Suppressor macrophage treated with lipopolysaccharide for 4 hours (primary cell): ENCODE data around the gene CAMK2G.
"Not testable (repeated sequence)": the region's sequence is repeated elsewhere in the genome, so short reads cannot be mapped to it uniquely, and the experiment has no call there.

Source experiments
- DNase-seq: peaks from one replicate; pipeline ENCODE4 v3.0.0-alpha.2; 2020

CAMK2G gene

DNA sequence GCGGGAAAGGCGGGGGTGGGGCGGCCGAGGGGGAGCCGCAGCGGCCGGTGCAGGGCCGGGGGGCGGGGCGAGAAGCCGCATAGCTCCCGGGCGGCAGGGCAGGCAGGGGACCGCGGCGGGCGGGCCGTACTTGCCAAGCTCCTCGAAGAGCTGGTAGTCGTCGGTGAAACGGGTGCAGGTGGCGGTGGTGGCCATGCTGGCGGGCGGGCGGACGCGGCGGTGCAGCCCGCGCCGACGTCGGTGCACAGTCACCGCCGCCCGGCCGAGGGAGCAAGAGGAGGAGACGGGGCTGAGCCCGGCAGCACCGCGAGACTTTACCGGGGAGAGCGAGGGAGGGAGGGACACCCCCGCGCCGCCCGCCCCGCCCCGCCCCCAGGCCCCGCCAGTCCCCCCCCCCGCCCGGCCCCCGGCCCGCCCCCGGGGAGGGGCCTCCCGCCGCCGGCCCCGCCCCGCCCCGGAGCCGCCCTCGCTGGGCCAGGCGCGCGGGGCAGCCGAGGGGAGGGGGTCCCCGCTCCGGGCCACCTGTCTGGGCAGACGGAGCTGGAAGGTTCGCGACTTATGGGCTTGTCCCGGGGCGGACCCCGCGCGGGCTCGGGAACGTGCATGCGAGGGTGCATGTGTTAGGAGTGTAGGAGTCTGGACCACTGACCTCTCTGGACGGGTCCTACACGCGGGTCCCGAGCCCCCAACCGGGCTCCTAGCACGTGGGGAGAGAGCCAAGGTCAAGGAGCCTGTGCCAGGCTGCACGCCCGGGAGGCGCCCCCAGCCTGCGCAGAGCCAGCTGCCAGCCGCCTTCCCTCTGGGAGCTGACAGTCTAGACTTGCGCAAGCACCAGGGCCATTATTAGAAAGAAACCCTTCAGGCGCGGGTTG is at the start of gene CAMK2G:
Gene CAMK2G, minus strand, starts transcription at position 289 of the 872 bp plus-strand sequence. Its CDS starts 94 bp downstream, at position 195.
- DNase-seq, result peak; percentile 88

DNA sequence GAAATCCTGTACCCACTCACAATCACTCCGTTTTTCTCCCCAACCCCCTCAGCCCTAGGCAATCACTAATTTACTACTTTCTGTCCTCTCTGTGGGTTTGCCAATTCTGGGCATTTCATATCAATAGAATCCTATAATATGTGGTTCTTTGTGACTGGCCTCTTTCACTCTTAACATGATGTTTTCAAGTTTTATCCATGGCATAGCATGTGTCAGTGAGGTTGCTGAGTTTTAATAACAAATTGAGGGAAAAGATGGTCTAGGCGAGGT is 48.4 kb upstream of the CAMK2G start:
- DNase-seq, result no peak

DNA sequence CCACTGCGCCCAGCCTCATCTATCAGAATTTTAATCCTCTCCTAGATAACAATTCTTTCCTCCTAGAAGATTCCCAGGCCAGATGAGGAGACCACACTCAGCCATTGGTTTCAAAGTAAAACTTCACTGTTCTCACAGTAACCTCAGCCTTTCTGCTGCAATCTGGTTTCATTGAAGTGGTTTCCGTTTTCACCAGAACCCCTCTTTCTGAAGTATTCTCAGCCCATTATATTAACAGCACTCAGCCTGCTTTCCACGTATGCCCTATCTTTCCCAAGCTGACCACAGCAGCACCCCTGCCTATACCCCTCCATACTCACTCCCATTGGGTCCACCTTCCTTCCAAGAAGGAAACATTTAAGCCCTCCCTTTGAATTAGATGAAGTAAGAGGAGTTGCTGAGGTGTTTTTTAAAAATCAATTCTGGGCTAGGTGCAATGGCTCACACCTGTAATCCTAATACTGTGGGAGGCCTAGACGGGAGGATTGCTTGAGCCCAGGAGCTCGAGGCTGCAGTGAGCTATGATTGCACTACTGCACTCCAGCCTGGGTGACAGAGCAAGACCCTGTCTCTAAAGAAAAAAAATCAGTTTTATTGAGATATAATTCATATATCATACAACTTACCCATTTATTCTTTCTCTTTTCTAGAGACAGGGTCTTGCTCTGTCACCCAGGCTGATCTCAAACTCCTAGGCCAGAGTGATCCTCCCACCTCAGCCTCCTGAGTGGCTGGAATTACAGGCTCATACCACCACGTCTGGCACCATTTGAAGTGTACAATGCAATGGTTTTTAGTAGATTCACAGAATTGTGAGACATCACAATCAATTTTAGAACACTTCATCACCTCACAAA is 47.9 kb upstream of the CAMK2G start:
- no peak for DNase-seq

DNA sequence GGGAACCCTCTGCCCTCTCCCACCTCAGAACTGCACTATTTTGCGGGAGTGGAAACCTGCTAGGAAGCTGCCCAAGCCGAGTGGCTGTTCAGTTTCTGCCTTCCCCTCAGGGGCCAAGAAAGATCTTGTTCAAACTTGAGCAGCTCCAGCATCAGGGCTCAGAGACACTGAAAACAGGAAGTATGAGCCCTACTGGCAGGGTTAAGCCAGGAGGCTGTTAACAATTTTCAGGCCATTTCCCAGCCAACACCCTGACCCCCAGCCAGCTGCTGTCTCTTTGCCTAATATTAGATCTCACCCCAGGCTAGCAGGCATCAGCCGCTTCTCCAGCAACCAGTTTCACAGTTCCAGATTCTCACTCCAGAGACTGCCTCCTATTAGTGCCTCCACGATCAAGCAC is 45.7 kb upstream of the CAMK2G start:
- peak; percentile 42 for DNase-seq

DNA sequence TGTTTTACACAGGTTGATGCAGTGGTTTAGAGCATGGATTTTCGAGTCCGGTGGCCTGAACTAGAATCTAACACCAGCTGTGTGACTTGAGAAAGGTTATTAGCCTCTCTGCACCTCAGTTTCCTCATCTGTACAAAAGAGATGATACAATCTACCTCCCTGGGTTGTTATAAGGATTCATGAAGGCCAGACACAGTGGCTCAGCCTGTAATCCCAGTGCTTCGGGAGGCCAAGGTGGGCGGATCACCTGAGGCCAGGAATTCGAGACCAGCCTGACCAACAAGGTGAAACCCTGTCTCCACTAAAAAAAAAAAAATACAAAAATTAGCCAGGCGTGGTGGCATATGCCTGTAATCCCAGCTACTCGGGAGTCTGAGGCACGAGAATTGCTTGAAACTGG is 45.1 kb upstream of the CAMK2G start:
- DNase-seq, result not testable (repeated sequence)

DNA sequence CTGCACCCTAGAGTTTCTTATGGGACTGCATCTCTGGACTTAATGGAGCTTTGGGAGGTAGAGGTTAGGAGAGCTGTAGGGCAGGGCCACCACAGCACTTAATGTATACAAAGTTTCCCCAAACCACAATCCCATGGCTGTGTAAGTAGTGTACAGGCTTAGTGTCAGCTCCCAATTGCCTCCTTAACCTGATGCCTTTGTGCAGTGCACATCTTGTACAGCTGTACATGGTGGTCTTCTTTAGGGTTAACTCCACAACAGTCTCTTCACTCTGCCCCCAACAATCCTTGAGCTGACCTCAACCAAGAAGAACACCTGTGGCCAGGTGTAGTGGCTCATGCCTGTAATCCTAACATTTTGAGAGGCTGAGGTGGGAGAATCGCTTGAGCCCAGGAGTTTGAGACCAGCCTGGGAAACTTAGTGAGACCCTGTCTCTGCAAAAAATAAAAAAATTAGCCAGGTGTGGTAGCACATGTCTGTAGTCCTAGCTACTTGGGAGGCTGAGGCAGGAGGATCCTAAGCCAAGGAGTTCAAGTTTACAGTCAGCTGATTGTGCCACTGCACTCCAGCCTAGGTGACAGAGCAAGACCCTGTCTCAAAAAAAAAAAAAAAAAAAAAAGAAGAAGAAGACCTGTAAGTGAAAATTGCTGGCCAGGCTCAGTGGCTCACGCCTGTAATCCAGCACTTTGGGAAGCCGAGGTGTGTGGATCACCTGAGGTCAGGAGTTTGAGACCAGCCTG is 43.4 kb upstream of the CAMK2G start:
- DNase-seq, result no peak

DNA sequence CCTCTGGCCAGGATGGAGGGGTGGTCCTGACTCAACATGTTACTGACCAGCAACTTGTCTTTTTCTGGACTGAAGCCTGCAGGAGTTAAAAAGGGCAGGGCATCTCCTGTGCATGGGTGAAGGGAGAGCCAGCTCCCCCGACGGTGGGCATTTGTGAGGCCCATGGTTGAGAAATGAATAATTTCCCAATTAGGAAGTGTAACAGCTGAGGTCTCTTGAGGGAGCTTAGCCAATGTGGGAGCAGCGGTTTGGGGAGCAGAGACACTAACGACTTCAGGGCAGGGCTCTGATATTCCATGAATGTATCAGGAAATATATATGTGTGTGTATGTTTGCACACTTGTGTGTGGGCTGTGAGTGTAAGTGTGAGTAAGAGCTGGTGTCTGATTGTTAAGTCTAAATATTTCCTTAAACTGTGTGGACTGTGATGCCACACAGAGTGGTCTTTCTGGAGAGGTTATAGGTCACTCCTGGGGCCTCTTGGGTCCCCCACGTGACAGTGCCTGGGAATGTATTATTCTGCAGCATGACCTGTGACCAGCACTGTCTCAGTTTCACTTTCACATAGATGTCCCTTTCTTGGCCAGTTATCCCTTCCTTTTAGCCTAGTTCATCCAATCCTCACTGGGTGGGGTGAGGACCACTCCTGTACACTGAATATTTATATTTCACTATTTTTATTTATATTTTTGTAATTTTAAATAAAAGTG is 42.6 kb upstream of the CAMK2G start:
- DNase-seq, result peak; percentile 68

DNA sequence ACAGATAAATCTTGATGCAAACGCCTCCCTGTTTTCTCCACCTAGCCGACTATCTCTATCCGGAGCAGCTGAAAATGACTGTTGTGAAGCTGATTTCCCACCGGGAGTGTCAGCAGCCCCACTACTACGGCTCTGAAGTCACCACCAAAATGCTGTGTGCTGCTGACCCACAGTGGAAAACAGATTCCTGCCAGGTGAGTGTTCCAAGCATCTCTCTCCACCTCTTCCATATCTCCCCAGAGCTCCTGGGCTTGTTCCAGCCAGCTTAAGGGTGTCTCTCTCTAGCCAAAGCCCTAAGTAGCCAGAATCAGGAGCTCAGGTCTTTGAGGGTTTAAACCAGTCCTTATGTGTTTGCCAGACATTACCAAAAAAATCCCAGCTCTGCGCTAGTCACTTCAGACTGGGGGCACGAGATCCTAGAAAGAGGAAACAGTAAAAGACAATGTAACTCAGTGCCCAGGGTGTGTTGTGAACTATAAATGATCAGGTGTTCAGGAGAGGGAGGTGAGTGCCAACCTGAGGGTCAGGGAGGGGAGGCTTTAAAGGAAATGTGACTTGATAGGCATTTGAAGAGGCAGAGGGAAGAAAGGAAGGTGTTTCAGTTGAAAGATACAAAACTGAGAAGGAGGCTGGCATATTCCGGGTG is 41.0 kb upstream of the CAMK2G start:
- DNase-seq, result no peak

DNA sequence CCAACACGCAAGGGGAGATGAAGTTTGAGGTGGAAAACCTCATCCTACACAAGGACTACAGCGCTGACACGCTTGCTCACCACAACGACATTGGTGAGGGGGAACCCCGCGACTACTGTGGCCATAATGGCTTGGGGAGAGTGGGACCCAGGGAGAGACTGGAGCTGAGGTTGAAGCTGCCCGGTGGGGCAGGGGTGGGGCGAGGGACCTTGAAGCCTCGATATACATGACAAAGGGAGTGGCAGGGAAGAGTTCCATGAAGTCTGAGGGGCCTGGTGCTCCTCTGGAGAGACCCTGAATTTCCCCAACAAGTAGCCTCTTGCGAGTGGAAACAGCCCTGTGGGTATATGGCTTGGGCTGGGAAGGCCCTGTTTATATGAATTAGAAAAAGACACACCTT is 39.7 kb upstream of the CAMK2G start:
- no peak for DNase-seq

DNA sequence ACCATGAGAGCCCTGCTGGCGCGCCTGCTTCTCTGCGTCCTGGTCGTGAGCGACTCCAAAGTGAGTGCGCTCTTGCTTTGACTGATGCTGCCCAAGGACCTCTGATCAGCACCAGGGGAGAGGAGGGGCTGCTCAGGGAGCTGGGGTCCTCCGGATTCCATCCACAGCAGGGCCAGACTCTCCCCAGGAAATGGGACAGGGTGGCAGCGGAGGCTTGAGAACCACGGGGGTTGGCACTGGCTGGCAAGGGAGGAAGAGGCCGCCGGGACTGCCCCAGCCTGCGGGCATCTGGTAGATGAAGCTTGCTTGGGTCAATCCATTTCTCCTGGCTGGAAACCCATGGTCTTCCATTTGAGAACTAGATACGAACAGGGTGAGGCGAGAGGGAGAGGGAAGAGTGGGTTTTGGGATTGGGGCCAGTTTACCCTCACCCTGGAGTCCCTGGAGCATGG is 37.2 kb upstream of the CAMK2G start:
- DNase-seq, result no peak

DNA sequence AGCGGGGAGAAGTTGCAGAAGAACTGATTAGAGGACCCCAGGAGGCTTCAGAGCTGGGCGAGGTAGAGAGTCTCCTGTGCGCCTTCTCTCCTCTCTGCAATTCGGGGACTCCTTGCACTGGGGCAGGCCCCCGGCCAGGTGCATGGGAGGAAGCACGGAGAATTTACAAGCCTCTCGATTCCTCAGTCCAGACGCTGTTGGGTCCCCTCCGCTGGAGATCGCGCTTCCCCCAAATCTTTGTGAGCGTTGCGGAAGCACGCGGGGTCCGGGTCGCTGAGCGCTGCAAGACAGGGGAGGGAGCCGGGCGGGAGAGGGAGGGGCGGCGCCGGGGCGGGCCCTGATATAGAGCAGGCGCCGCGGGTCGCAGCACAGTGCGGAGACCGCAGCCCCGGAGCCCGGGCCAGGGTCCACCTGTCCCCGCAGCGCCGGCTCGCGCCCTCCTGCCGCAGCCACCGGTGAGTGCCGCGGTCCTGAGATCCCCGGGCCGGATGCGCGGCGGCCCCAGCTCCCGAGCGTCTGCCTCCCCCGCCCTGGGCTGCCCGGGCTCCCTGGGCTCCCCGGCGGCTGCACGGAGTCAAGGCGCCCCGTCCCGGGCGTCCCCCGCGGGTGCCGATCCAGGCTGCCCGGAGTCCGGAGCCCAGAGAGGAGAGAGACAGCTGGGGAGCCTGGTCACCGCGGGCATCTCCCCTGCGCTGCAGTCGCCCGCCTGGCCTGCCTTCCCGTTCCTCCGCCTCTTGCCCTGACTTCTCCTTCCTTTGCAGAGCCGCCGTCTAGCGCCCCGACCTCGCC is 36.6 kb upstream of the CAMK2G start, which contains the start of gene PLAU:
Gene PLAU, plus strand, starts transcription at position 369 of the 789 bp plus-strand sequence. CDS start 424 bp downstream, outside the sequence.
- DNase-seq, result peak; percentile 64

DNA sequence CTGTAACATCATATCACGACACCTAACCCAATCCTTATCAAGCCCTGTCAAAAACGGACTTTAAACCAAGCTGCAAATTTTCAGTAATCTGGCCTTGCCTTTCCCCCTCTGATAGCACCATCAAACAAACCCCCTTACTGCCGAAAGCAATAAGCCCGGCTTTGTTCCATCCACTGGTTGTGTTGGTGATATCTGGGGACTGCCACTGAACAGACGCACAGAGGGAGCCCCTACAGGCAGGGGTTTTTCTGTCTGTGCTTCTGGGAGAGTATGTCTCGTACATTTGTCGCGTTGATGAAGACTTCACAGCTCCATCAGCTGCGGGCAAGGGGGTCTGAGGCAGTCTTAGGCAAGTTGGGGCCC is 36.0 kb upstream of the CAMK2G start:
- DNase-seq, result no peak

DNA sequence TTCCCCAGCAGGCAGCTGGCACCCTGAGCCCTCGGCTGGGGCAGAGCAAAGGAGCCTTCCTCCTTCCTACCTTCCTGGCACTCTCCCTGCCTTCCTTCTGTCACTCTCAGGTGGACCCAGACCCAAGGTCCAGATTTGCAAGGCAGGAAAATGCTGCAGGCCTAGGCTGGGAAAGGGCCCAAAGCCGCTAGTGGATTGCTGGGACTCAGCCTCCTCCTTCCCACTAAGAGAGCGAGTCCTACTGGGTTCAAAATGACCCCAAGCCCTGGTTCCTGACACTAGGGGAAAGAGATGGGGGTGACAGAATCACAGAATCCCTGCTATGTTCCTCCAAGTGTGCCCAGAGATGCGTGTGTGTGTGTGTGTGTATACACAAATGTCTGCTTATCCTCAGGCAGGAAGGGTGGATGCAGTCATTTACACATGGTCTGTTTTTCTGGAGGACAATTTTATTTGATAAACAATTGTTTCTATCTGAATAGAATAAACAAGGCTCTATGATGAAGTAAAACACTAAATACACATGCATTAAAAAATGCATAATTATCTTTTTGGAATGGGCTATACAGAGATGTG is 35.3 kb upstream of the CAMK2G start:
- no peak for DNase-seq

DNA sequence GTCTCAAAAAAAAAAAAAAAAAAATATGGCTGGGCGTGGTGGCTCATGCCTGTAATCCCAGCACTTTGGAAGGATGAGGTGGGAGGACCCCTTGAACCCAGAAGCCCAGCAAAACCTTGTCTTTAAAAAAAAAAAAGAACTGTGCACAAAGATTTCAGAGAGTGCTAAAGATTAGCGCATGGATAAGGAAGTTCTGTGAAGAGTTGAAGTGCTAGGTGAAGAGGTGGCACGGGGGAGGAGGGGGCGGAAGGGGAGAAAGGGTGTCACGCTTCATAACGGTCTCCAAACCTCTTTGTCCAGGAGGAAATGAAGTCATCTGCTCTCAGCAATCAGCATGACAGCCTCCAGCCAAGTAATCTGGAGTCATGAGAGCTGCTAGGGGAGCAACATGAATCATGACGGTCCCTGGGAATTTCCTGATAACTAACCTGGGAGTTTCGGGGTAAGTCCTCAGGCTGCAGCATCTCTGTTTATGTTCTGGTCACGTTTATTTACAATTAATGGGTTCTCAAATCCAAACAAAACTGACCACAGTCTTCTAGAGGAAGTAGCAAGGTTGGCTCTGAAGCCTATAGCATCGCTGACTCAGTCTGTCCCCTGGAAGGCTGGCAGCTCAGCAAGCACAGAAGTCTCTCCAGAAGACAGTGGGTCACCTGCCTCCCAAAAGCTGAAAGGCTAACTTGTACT is 34.6 kb upstream of the CAMK2G start:
- peak; percentile 96 for DNase-seq

DNA sequence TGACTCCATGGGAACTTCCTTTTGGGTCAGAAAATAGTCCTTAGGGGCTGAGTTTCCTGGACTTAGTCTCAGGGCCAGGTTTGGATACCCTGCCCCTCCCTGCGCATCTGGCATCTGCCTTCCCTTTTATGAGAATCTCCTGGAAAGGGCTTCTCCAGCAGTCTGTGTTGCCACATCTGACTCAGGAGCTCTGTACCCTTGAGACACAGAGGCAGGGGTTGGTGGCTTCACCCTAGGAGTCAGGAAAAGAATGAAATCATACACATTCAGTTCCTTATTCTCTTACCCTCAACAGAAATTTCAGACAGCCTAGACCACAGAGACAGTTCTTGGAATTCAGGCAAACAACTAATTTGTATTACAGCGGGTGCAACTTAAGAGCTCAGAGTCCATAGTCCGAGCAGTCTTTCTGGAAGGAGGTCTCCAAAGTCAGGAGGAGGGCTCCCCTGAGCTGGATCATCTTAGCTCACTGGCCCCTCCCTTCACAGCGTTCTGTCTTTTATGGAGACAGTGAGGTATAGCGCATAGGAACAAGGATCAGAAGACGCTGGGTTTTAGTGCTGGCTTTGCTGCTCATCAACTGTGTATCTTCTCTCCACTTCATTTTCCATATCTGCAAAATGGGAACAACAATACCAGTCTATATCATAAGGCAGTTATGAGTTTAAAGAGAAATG is 33.6 kb upstream of the CAMK2G start:
- peak; percentile 96 for DNase-seq

DNA sequence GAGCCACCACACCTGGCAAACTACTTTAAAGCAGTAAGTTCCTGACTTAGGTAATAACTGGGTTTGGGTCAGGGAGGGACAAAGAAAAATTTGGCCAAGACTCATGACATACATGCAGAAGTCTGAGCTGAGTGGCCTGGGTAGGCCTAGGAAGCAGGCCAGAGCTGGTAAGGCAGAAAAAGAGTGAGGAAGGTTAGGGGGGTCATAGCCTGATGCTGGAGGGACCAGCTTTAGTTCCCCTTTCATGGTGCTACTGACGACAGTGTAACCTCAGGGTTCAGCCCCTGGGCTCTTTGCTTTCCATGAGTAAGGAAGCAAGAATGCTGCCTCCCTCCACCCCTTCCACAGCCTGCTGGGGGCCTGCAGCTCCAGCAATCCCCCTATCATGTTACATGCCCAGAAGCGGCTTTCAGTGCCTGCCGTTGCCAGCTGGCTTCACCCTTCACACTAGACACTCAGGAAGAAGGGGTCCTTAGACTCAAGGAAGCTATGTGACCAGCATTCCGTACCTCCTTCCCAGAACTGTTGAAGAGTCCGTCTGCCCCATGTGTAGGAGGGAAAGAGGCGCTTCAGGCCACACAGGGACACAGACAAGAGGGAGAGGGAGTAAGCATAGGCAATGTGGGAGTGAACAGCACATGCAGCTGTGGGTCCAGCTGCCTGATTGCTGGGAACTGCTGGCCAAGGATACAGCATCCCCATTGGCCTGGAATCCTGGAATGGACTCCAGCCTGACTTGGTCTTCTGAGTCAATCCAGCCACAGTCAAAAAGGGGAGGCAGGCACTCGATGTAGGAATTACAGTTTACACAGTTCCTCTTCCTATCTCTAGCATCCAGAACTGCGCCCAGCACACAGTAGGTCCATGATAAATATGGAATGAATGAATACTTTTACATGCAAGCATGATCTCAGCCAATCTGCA is 32.4 kb upstream of the CAMK2G start:
- DNase-seq, result peak; percentile 85

DNA sequence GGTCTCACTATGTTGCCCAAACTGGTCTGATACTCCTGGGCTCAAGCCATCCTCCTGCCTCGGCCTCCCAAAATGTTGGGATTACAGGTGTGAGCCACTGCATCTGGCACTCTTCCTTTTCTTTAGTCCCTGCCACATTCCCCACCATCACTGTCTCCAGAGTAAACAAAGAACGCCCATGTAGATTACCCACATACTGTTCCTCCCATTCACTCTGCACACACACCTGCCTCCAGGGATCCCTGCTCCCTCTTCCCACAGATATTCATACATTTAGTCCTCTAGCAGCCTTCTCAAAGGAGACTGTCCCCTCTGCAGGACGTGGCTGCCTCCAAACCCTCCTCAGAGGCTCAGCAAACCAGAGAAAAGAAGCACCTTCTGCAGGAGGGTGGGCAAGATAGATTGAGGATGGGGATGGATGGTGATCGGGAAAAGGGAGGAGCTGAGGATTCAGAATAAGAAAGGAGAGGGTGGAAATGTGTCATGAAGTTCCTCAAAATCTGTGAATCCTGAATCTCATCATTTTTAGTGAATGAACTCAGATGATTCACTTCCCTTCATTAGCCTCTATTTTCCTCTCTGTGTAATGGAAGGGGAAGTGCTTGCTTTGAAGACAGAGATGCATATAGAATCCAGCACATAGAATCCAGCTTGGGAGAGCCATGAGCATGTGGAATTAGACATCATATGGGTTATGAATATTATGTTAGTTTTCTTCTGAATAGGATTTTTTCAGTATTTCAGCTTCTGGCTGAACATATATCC is 31.1 kb upstream of the CAMK2G start:
- peak; percentile 83 for DNase-seq

DNA sequence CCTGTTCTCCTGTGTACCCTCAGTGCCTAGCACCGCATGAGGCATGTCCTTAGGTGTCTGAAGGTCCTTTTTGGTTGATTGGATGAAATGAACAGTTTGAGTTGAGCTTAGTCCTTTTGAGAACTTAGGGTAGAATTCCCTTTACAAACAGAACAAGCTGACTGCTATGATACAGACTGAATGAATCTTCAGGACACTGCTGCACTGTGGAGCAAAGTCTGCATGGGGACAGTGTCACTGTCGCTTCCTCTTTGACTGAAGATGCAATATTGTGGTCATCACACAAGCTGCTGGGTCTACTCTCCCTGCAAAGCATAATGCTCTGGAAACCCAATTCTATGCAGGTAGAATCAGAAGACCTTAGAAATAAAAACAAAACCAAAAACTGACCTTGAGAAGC is 28.0 kb upstream of the CAMK2G start:
- DNase-seq, result peak; percentile 69
